Neuronal stem cell (in vitro differentiated cells): ENCODE results near the gene ADGRV1.

Experiments
- DNase-seq: peaks from one replicate; pipeline ENCODE4 v3.0.0-alpha.2; 2013; ENCODE audit warnings: low spot score
- H2AFZ ChIP-seq: one replicate; pipeline ENCODE4 v1.6.1; 2013; ENCODE audit warnings: mild to moderate bottlenecking, low read length, inconsistent platforms
- H2AK5ac ChIP-seq: 2 replicates; pipeline ENCODE4 v1.6.1; 2013; ENCODE audit warnings: low read depth, mild to moderate bottlenecking, inconsistent platforms, low read length, moderate library complexity, mixed read lengths
- H2BK120ac ChIP-seq: 2 replicates; pipeline ENCODE4 v1.6.1; 2013; ENCODE audit warnings: low read depth, mild to moderate bottlenecking, inconsistent platforms, low read length, moderate library complexity, mixed read lengths
- H2BK12ac ChIP-seq: one replicate; pipeline ENCODE4 v1.6.1; 2013; ENCODE audit warnings: low read length, inconsistent platforms
- H2BK15ac ChIP-seq: 2 replicates; pipeline ENCODE4 v1.6.1; 2013; ENCODE audit warnings: mild to moderate bottlenecking, low read length, inconsistent platforms, mixed read lengths
- H2BK5ac ChIP-seq: one replicate; pipeline ENCODE4 v1.6.1; 2013; ENCODE audit warnings: inconsistent platforms, mild to moderate bottlenecking, low read length, moderate library complexity
- H3K14ac ChIP-seq: one replicate; pipeline ENCODE4 v1.6.1; 2013; ENCODE audit warnings: low read length, inconsistent platforms
- H3K18ac ChIP-seq: 2 replicates; pipeline ENCODE4 v1.6.1; 2013; ENCODE audit warnings: low read length, inconsistent platforms
- H3K23ac ChIP-seq: 2 replicates; pipeline ENCODE4 v1.6.1; 2013; ENCODE audit warnings: low read depth, mild to moderate bottlenecking, mixed read lengths, low read length, inconsistent platforms; ENCODE audit not compliant: poor library complexity
- H3K27ac ChIP-seq: replicated peaks from 3 replicates; pipeline ENCODE4 v1.5.1; 2013; ENCODE audit warnings: low read length, inconsistent platforms
- H3K27me3 ChIP-seq, 3 experiments: 2 replicates each; pipeline ENCODE4 v1.6.1; 2013; ENCODE audit warnings: low read length in 3 of 3, mild to moderate bottlenecking in 2 of 3, inconsistent platforms in 1 of 3, low read depth in 1 of 3, mixed read lengths in 1 of 3, moderate library complexity in 1 of 3; ENCODE audit not compliant: control insufficient read depth in 3 of 3, insufficient read depth in 3 of 3
- H3K36me3 ChIP-seq, 2 donors: replicated peaks in 1 of 2; 2 replicates each; pipeline ENCODE4 v1.6.1; 2013; ENCODE audit warnings: low read length in 2 of 2; ENCODE audit not compliant: control insufficient read depth in 2 of 2, insufficient read depth in 2 of 2
- H3K4ac ChIP-seq: 2 replicates; pipeline ENCODE4 v1.6.1; 2013; ENCODE audit warnings: inconsistent platforms, mild to moderate bottlenecking, low read length, moderate library complexity
- H3K4me1 ChIP-seq, 2 donors: 1 replicate in 1 of 2; 2 replicates in 1 of 2; pipeline ENCODE4 v1.6.1; 2013; ENCODE audit warnings: low read length in 2 of 2, low read depth in 1 of 2; ENCODE audit not compliant: control insufficient read depth in 2 of 2, insufficient read depth in 1 of 2
- H3K4me2 ChIP-seq: one replicate; pipeline ENCODE4 v1.6.1; 2013; ENCODE audit warnings: mild to moderate bottlenecking, low read length, inconsistent platforms; ENCODE audit not compliant: insufficient read depth, poor library complexity, severe bottlenecking
- H3K4me3 ChIP-seq, 2 donors: 2 replicates each; pipeline ENCODE4 v1.5.1; 2013; ENCODE audit warnings: low read length in 2 of 2, mild to moderate bottlenecking in 2 of 2, inconsistent platforms in 1 of 2, moderate library complexity in 1 of 2
- H3K79me1 ChIP-seq: one replicate; pipeline ENCODE4 v1.6.1; 2013; ENCODE audit warnings: low read depth, mild to moderate bottlenecking, inconsistent platforms, low read length, moderate library complexity
- H3K9ac ChIP-seq: one replicate; pipeline ENCODE4 v1.6.1; 2013; ENCODE audit warnings: mild to moderate bottlenecking, low read depth, low read length, inconsistent platforms; ENCODE audit not compliant: poor library complexity
- H3K9me3 ChIP-seq, 2 donors: replicated peaks in 1 of 2; 2 replicates each; pipeline versions ENCODE3 to v1.6.1; 2013; ENCODE audit warnings: low read length in 2 of 2, mild to moderate bottlenecking in 2 of 2, inconsistent platforms in 1 of 2, low read depth in 1 of 2, mixed read lengths in 1 of 2, moderate library complexity in 1 of 2; ENCODE audit not compliant: control insufficient read depth in 2 of 2, insufficient read depth in 1 of 2
- H4K8ac ChIP-seq: one replicate; pipeline ENCODE4 v1.6.1; 2013; ENCODE audit warnings: low read depth, mild to moderate bottlenecking, inconsistent platforms, low read length, moderate library complexity
- H4K91ac ChIP-seq: one replicate; pipeline ENCODE4 v1.6.1; 2013; ENCODE audit warnings: low read length, low read depth, mild to moderate bottlenecking, inconsistent platforms; ENCODE audit not compliant: poor library complexity
- WGBS, 2 donors: extraction: QIAGEN DNeasy Blood & Tissue Kit; methylation state at CpG; one replicate each; pipeline ENCODE4 v1.1.7; 2013; ENCODE audit warnings: missing lambda C conversion rate in 2 of 2, mixed read lengths in 1 of 2; ENCODE audit not compliant: insufficient read length in 2 of 2, insufficient replicate concordance in 1 of 2; ENCODE audit errors: extremely low coverage in 2 of 2; 5-methylcytosine and 5-hydroxymethylcytosine counted together

Gene ADGRV1

GRCh38 chr5:91125916-91126315, 567.3 kb downstream of the ADGRV1 start:
- peaks cover 0 to 7% of the 10 kb centered on the region in 2 donors for H3K4me1 ChIP-seq
- H3K14ac ChIP-seq, result no peak overlapping the region
- no peak overlapping the region for H3K27ac ChIP-seq
- no peak overlapping the region for H4K8ac ChIP-seq
- H2AFZ ChIP-seq, result no peak overlapping the region
- H2BK120ac ChIP-seq, result no peak overlapping the region
- H3K4me2 ChIP-seq, result no peak overlapping the region
- DNase-seq, result no peak
- no peak overlapping the region for H2BK12ac ChIP-seq
- no peak overlapping the region for H3K18ac ChIP-seq
- H3K27me3 ChIP-seq, result no peaks in the 10 kb centered on the region
- no peak overlapping the region for H2BK5ac ChIP-seq
- no peak overlapping the region for H3K9ac ChIP-seq
- no peak overlapping the region for H3K23ac ChIP-seq
- H2AK5ac ChIP-seq, result no peak overlapping the region
- H3K79me1 ChIP-seq, result no peaks in the 10 kb centered on the region
- no peaks in the 10 kb centered on the region for H3K36me3 ChIP-seq
- H3K4me3 ChIP-seq, result no peak overlapping the region
- no CpG with 5 or more reads among the region's 1 CpG for WGBS, 2 donors
- no peak overlapping the region for H2BK15ac ChIP-seq
- no peaks in the 10 kb centered on the region for H3K9me3 ChIP-seq
- H4K91ac ChIP-seq, result no peak overlapping the region
- H3K4ac ChIP-seq, result no peak overlapping the region

DNA sequence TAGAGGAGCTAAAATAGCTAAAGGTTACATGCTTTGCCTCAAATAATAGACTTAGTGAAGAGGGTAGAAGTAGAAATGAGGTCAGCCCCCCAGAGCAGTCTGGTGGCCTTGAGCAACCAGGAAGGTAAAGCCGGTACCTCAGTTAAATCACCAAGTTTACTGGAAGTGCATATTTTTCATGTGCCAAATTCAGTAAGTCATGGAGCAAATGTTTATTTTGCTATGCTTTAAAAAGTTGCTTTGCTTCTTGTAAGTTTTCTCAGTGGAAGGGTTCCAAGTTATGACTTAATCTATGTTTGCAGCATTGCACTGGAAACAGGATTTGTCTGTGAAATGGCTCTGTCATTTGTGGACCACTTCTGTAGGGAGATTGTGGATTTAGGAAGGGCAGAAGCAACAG, 567.9 kb downstream of the ADGRV1 start:
- peaks cover 0 to 7% of the 10 kb centered on the region in 2 donors for H3K4me1 ChIP-seq
- no peak overlapping the region for H3K9ac ChIP-seq
- H2AFZ ChIP-seq, result no peak overlapping the region
- H3K79me1 ChIP-seq, result no peaks in the 10 kb centered on the region
- no peaks in the 10 kb centered on the region for H3K9me3 ChIP-seq
- no peak overlapping the region for H3K18ac ChIP-seq
- no peak overlapping the region for H3K23ac ChIP-seq
- no peak overlapping the region for H3K4ac ChIP-seq
- H2BK120ac ChIP-seq, result no peak overlapping the region
- H3K4me3 ChIP-seq, result no peak overlapping the region
- no peaks in the 10 kb centered on the region for H3K36me3 ChIP-seq
- H3K14ac ChIP-seq, result no peak overlapping the region
- H2BK5ac ChIP-seq, result no peak overlapping the region
- no peak overlapping the region for H4K8ac ChIP-seq
- DNase-seq, result no peak
- H2AK5ac ChIP-seq, result no peak overlapping the region
- no peak overlapping the region for H4K91ac ChIP-seq
- no peaks in the 10 kb centered on the region for H3K27me3 ChIP-seq
- no peak overlapping the region for H3K27ac ChIP-seq
- no peak overlapping the region for H2BK12ac ChIP-seq
- no peak overlapping the region for H2BK15ac ChIP-seq
- H3K4me2 ChIP-seq, result no peak overlapping the region
- no CpG with 5 or more reads among the region's 1 CpG for WGBS, 2 donors

DNA sequence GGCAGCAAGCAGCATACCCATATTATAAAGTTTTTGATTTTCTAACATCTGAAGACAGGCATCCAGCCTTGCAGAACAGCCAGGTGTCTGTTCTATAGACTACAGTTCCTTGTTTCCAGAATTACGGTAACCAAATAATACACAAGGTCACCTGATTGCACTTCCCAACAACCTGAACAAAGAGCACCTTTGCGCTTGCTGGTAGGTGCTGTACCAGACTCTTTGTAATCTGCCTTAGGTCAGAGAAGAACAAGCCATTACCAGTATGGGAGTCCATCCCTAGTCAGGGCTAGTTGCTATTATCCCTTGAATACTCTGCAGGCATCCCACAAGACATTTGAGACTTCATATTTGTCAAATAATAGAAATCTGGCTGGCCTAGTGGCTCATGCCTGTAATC, 568.3 kb downstream of the ADGRV1 start:
- Histone ChIP-seq H2AFZ (no peak overlapping the region), H3K27me3 (no peaks in the 10 kb centered on the region), H2AK5ac (no peak overlapping the region), H2BK120ac (no peak overlapping the region), H3K14ac (no peak overlapping the region), H3K23ac (no peak overlapping the region), H3K9me3 (no peaks in the 10 kb centered on the region), H3K4me2 (no peak overlapping the region), H3K27ac (no peak overlapping the region), H4K8ac (no peak overlapping the region), H3K18ac (no peak overlapping the region), H3K9ac (no peak overlapping the region), H2BK12ac (no peak overlapping the region), H3K79me1 (no peaks in the 10 kb centered on the region), H3K4me1 (peaks cover 0 to 7% of the 10 kb centered on the region in 2 donors), H2BK15ac (no peak overlapping the region), H3K4ac (no peak overlapping the region), H2BK5ac (no peak overlapping the region), H3K4me3 (no peak overlapping the region), H4K91ac (no peak overlapping the region), H3K36me3 (no peaks in the 10 kb centered on the region)
- DNase-seq, result no peak
- no CpG with 5 or more reads among the region's 2 CpGs for WGBS, 2 donors

- Histone ChIP-seq H3K18ac (no peak overlapping the region), H3K4ac (no peak overlapping the region), H3K36me3 (no peaks in the 10 kb centered on the region), H4K8ac (no peak overlapping the region), H3K4me1 (peaks cover 0 to 6% of the 10 kb centered on the region in 2 donors), H2BK12ac (no peak overlapping the region), H3K23ac (no peak overlapping the region), H3K27me3 (no peaks in the 10 kb centered on the region), H2BK15ac (no peak overlapping the region), H3K4me2 (no peak overlapping the region), H3K9me3 (no peaks in the 10 kb centered on the region), H3K4me3 (no peak overlapping the region), H2AFZ (no peak overlapping the region), H3K27ac (no peak overlapping the region), H2BK120ac (no peak overlapping the region), H2AK5ac (no peak overlapping the region), H2BK5ac (no peak overlapping the region), H3K79me1 (no peaks in the 10 kb centered on the region), H3K14ac (no peak overlapping the region), H4K91ac (no peak overlapping the region), H3K9ac (no peak overlapping the region)
- no CpG with 5 or more reads among the region's 1 CpG for WGBS, 2 donors
- no peak for DNase-seq
These were observed 569.0 kb downstream of the ADGRV1 start for GRCh38 chr5:91127456-91128081.
